Activated CD8-positive, alpha-beta memory T cell treated with anti-CD3 and anti-CD28 coated beads, Interleukin-2, amount 50 U/mL, for 4 hours (primary cell): ENCODE data around the gene TXN.

Experiments used
- DNase-seq: peaks from one replicate; pipeline ENCODE4 v3.0.0-alpha.2; 2020

The TXN gene

GRCh38 chr9:110256380-110257096 lies at the start of gene TXN:
Gene TXN, minus strand, starts transcription at chr9:110256507. Its CDS starts 72 bp downstream, at chr9:110256435.
- DNase-seq: peak; percentile 85

DNA sequence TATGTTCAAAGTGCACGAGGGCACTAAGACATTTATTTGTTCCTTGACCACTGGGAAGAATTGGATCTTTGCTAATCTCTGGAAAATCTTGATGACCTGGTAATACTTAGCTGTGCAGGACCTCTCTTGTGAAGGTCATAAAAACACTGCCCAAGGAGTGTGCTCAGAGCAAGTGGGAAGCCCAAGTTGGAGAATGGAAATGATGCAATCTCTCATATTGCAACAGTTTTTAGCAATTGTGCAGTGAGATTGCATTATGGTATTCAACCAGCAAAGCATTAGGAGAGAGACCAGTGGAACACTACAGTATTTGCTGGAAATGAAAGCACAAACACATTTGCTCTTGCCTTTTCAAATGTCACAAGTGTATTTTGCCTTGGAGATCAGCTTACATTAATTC lies 46.8 kb upstream of the TXN start:
- DNase-seq: no peak

DNA sequence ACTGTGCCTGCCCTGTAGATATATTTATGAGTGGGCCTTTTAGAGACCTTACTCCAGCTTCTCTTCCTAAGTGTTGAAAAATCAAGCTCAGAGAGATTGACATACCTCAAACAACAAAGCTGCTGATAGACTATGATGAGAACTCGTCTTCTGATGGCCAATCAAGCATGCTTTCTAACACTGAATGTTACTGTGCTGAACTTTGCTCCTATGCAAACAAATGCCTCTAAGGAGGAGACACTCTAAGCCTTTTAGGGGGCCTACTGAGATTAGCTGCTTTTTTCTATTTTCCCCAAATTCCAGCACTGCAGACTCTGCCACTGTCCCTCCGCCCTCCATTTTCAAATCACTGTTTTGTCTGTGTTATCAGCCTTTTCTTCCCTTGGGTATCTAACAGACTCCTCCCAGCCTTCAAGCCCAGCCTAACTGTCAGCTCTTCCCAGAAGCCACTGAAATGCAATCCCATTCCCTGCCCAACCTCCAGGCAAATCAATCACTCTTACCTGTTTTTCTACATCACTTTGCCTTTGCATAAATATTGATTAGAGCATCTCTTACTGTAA lies 41.8 kb upstream of the TXN start:
- DNase-seq: no peak

- DNase-seq: no peak
Measured at GRCh38 chr9:110293248-110293647, 36.9 kb upstream of the TXN start.

GRCh38 chr9:110291921-110292557 lies 35.7 kb upstream of the TXN start:
- DNase-seq: no peak

DNA sequence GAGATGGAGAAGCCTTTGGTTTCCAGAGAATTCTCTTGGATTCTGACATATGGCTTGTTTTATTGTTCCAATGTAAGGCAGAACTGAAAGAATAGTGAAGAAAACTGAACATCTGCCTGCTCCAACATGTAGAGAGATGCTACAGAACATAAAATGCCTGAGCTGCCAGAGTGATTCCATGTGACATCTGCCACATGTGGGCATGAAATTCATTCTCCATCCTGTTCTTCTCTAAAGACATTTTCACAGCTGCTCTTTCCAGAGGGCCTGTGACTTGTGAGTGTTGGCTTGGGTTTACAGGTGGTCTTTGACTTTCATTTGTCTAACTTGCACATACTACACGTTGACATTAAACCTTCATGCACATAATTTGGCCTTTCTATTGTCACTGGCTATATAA lies 33.7 kb upstream of the TXN start:
- DNase-seq: no peak

DNA sequence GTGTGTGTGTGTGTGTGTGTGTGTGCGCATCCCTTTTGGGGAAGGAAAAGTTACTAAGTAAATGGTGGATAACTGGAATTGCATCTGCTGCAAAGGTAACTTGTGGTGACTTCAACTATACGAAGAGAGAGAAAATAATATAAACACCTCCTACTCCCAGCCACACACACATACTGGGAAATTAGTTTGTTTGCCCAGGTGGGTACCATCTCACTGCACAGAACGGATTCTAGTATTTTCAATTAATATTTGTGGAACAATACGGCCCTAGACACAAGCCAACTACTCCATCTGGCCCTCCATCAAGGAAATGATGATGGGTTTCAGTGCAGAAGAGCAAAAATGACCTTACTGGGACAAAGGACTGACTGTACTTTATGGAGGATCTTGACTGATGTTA lies 32.2 kb upstream of the TXN start:
- no peak for DNase-seq

DNA sequence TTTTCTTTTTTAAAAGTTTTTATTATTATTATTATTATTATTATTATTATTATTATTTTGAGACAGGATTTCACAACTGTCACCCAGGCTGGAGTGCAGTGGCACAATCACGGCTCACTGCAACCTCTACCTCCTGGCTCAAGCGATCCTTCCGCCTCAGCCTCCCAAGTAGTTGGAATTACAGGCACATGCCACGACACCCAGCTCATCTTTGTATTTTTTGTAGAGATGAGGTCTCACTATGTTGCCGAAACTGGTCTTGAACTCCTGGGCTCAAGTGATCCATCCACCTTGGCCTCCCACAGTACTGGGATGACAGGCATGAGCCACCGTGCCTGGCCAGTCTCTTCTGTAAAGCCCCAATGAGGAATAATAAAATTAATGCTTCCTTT lies 31.0 kb upstream of the TXN start:
- DNase-seq: no peak

GRCh38 chr9:110284211-110284844 lies 28.0 kb upstream of the TXN start:
- DNase-seq: no peak

- no peak for DNase-seq
Measured at GRCh38 chr9:110283751-110284150, 27.4 kb upstream of the TXN start.

DNA sequence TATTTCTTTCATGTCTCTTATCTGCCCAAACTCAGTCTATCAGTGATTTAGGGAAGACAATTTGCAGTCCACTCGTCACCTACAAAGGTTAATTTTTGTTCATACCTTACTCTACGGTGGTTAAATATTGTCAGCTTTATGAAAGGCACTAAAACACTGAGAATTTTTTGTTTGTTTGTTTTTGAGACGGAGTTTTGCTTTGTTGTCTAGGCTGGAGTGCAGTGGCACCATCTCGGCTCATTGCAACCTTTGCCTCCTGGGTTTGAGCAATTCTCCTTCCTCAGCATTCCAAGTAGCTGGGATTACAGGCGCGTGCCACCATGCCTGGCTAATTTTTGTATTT lies 26.4 kb upstream of the TXN start:
- DNase-seq: no peak

GRCh38 chr9:110282018-110282738 lies 25.9 kb upstream of the TXN start:
- no peak for DNase-seq

DNA sequence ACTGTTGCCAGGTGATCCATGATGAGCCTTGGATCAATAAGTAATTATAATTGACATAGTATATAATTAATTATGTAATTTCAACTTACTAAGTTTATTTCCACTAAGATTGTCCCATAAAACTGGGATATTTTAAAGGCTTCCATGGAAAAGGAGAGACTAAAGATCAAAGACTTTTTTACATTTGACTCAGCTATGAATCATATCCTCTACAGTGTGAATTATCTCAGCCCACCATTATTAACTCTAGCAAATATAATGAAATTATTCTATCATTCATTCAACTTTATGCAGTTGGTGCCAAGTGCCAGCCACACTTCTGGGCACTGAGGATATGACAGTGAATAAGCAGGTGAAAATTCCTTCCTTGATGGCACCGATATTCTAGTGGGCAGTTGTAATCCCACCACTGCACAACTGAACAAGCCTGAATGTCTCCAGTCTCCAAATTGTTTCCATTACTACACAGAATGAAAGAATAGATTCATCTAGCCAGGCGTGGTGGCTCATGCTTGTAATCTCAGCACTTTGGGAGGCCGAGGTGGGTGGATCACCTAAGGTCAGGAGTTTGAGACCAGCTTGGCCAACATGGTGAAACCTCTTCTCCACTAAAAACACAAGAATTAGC lies 21.9 kb upstream of the TXN start:
- DNase-seq: no peak

DNA sequence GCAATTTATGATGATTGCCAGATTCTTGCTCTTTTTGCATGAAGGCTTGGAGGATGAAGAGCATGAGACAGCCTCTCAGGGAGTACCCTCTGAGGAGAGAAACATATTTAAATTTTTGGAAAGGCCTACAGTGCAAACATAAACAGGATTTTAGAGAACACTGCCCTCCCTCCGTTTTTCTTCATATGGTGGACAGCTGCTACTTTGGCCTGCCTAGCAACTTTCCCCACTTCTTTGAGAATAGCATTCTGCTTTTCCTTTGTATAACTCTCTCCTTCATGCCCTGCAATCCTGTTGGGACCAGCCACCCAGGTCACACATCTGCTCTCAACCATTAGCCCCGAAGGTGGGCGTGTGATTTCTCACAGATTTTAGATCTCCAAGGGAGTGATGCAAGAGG lies 20.5 kb upstream of the TXN start:
- DNase-seq: no peak

GRCh38 chr9:110270211-110270995 lies 14.1 kb upstream of the TXN start:
- DNase-seq: no peak

DNA sequence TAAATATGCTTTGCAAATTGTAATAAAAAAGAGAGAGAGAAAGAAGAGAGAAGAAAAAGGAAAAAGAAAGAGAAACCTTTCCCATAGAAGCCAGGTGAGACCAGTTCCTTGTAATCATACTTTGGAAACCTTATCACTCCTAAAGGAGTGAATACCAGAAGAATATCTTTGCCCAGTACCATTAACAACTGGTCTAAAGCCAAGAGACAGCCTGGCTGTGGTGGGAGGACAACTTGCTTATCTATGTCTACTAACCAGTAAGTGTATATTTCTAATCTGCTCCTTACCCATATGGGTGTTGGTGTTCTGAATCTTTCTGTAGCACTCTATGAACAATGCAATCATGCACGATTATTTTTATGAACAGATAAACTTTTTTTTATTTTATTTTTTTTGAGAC lies 10.5 kb upstream of the TXN start:
- no peak for DNase-seq

DNA sequence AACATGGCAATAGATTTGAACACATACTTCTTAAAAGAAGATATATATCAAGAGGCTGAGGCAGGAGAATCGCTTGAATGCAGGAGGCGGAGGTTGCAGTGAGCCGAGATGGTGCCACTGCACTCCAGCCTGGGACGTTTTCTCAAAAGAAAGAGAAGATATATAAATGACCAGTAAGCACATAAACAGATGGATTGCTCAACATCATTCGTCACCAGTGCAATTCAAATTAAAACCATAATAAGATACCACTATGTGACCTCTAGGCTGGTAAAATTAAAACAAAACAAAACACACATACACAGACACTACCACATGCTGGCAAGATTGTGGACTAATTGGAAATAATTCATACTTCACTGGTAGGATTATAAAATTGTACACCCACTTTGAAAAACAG lies 5.3 kb upstream of the TXN start:
- no peak for DNase-seq

DNA sequence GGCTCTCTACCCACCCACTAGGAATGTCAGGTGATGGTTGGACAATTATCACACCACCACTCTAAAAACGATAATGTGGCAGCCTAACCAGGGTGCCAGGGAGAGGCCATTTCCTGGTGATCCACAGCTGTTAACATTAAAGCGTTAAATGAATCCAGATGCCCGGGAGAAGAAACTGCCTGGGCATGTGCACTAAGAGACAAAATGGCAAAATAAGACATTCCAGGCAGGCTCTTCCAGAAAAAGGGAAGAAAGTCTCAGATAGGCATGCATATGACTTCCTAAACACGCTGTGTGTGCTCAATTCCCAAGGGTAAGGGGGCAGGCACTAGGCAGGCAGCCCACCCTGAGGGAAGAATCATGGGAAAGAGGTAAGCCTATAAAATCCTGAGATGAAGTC lies 4.6 kb upstream of the TXN start:
- DNase-seq: no peak

DNA sequence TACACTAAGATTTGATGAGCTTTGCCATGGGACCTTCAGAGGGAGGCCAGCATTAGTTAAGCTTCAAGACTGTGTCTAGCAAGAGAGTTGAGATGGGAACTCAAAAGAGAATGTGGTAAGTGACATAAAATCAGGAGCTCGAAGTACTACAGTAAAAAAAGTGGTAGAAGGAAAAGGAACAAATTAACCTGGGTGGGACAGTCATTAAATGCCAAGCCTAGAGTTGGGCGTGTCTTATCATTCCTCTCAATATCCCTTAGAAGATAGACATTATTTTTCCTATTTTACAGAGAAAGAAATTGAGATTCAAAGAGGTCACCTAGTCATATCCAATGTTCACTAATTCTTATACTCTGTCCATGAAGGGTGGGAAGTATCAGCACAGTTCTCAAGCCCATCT lies 3.3 kb upstream of the TXN start:
- DNase-seq: no peak

DNA sequence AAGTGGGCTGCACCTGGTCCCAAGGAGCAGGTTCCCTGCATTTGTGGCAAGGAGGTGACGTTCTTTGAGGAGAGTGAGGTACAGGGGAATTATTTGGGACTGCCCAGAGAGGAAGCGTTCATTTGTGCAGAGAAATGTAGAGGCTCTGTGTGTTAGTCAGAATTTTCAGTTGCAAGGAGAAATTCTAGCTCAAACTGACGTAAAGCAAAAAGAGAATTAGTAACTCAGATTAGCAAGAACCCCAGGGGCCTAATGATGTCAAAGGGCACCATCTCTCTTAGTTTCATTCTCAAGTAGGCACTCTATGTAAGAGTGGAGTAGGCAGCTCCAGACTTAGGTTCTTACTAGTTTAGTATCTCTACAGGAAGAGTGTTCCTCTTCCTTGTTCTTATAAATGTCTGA lies 2.4 kb upstream of the TXN start:
- no peak for DNase-seq

- no peak for DNase-seq
Measured at GRCh38 chr9:110257956-110258355, 1.6 kb upstream of the TXN start.
